Activated effector memory CD4-positive, alpha-beta T cell treated with Interleukin-2 at 50 U/mL for 16 hours (primary cell): Measurements from ENCODE around the gene BLOC1S1.
"Not testable (repeated sequence)": the region's sequence is repeated elsewhere in the genome, so short reads cannot be mapped to it uniquely, and the experiment has no call there.

Source experiments
- DNase-seq: peaks from one replicate; pipeline ENCODE4 v3.0.0-alpha.2; 2020

The BLOC1S1 gene

DNA sequence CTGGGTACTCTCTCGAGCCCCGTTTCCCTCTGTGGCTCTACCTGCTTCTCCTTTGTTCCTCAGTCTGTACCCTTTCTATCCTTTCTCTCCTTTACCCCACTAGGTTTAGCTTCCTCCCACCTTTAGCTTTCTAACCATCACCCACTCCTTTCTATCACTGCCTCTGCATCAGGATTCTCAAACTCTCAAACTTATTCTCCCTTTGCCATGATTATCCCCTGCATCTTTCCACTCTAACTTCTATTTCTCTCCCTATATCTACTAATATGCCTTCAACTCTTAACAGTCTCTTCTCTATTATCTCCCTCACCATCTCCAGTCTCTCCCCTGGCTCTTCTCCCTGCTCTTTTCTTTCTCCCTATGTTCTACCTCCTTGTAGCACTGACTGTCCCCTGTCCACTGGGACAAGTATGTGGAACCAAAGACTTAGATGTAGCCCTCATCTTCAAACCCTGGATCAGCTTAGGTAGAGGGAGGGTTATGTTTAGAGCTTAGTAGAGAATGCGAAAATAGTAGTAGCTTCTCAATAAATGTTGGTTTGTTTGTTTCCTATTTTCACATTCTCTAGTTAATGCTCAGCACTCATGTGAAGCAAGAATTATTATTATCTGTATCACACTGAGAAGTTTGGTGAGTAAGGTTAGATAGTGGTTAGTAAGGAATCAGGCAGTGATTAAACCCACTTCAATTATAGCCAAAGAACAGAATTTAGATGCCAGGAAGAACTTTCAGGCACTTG lies 30.5 kb downstream of the BLOC1S1 start:
- no peak for DNase-seq

- no peak for DNase-seq
These were observed 31.0 kb downstream of the BLOC1S1 start for GRCh38 chr12:55746913-55747231.

- no peak for DNase-seq
These were observed 32.6 kb downstream of the BLOC1S1 start for GRCh38 chr12:55748230-55748993.

DNA sequence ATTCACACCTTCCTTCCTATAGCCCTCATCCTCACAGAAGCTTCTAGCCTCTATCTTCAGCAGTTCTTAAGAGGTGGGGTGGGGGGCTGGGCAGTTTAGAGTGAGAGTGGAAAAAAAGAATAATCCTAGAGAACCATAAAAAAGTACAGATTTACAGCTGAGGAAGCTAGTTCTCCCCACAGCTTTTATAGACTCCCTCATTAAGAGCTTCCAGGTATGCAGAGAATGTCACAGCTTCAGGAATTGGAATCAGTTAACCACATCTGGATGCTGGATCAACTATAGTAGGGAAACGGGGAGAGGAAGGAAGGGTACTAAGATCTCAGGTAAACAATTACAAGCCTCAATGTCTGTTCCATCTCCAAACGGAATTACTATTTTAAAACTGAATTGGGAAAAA lies 39.4 kb downstream of the BLOC1S1 start:
- DNase-seq, result no peak

DNA sequence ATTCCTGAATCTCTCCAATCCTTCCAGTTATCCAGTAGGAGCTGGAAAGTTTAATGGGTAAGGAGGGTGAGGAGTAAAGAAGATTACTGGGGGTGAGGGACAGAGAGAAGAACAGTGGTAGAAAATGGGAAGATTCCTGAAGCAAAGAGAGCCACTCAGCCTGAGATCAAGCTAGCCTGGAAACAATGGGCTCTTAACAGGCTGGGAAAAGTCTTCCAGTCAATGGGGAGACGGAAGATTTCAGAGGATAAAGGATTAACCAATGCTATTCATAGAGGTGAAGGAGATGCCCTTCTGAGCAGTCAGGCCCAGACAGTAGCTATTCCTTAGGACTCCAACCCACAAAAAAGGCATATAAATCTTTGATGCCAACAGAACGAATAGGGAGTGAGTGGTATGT lies 41.9 kb downstream of the BLOC1S1 start:
- no peak for DNase-seq

GRCh38 chr12:55758575-55758974 lies 42.7 kb downstream of the BLOC1S1 start:
- DNase-seq, result not testable (repeated sequence)

DNA sequence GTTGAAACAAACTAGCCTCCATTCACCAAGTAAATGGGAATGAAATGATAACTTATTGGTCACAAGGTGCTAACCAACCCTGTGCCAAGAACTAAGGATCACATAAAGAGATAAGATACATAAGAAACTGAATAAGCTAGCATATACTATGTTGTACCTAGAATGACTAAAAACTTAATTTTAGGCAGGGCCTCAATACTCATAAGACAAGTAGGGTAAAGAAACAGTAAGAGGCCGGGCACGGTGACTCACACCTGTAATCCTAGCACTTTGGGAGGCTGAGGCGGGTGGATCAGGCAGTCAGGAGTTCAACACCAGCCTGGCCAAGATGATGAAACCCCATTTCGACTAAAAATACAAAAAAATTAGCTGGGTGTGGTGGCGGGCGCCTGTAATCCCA lies 44.8 kb downstream of the BLOC1S1 start:
- no peak for DNase-seq

- no peak for DNase-seq
These were observed 46.8 kb downstream of the BLOC1S1 start for GRCh38 chr12:55762646-55763045.

DNA sequence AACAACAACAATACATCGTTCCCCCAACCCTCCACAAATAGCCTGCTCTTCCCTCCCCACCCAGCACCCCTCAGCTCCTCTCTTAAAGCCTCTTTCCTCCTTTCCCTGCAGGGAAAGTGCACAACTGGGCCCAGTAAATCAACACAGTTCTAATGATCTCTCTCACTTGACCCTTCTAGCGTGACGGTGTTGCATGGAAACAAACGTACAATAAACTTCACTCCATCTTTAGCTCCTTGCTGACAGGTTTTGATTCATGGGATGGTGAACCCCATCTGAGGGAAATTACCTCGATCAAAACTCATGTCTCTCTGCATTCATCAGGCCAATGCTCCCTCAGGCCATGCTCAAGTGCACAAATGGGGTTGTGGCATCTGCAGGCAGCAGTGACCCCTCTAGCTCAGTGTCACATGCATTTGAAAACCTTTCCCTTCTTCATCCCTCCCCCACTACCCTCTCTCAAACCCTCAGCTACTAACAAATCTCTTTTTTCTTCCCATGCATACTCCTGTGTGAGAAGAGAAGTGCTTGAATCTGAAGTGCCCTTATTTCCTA lies 50.0 kb downstream of the BLOC1S1 start:
- DNase-seq, result no peak

GRCh38 chr12:55767156-55767555 lies 51.3 kb downstream of the BLOC1S1 start:
- DNase-seq, result no peak
